GM12875 (cell line): ENCODE results near the gene FAF1.
"Not testable (repeated sequence)": the region's sequence is repeated elsewhere in the genome, so short reads cannot be mapped to it uniquely, and the experiment has no call there.

Experiments used
- H3K4me3 ChIP-seq: one replicate; pipeline ENCODE4 v1.5.1; 2011; ENCODE audit warnings: low read depth, low read length, control low read depth
- TF ChIP-seq, protein P1 (sequence below): IDR thresholded peaks from 2 replicates; pipeline ENCODE4 v1.5.1; 2011; ENCODE audit warnings: low read depth, mild to moderate bottlenecking, control low read depth, inconsistent platforms, low read length, moderate library complexity, borderline replicate concordance; ENCODE audit not compliant: insufficient read depth

FAF1 gene

DNA sequence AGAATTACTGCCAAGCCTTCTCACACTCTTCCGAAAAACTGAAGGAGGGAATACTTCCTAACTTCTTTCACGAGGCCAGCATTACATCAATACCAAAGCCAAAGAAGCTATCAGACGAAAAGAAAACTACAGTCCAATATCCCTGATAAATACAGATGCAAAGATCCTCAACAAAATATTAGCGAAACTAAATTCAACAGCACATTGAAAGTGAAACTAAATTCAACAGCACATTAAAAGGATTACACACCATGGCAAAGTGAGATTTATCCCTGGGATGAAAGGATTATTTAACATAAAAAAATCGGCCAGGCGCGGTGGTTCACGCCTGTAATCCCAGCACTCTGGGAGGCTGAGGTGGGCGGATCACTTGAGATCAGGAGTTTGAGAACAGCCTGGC lies 176.8 kb downstream of the FAF1 start:
- H3K4me3 ChIP-seq = no peak overlapping the region
- TF ChIP-seq, protein P1, sequence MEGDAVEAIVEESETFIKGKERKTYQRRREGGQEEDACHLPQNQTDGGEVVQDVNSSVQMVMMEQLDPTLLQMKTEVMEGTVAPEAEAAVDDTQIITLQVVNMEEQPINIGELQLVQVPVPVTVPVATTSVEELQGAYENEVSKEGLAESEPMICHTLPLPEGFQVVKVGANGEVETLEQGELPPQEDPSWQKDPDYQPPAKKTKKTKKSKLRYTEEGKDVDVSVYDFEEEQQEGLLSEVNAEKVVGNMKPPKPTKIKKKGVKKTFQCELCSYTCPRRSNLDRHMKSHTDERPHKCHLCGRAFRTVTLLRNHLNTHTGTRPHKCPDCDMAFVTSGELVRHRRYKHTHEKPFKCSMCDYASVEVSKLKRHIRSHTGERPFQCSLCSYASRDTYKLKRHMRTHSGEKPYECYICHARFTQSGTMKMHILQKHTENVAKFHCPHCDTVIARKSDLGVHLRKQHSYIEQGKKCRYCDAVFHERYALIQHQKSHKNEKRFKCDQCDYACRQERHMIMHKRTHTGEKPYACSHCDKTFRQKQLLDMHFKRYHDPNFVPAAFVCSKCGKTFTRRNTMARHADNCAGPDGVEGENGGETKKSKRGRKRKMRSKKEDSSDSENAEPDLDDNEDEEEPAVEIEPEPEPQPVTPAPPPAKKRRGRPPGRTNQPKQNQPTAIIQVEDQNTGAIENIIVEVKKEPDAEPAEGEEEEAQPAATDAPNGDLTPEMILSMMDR = no peak

DNA sequence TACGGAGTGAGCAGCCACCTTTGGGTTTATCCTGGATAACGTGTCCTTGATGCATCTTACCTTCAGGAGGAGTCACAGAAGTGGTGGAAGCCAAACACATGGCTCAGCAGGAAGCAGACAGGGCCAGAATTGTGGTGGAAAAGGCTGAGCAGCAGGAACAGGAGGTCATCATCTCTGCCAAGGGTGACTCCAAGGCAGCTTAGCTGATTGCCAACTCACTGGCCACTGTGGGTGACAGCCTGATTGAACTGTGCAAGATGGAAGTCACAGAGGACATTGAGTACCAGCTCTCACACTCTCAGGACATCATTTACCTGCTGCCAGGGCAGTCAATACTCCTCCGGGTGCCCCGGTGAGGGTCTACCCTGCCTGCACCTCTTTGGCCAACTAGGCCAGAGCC lies 179.3 kb downstream of the FAF1 start:
- TF ChIP-seq, protein P1 = no peak
- no peak overlapping the region for H3K4me3 ChIP-seq

GRCh38 chr1:50779801-50780200 lies 180.3 kb downstream of the FAF1 start:
- H3K4me3 ChIP-seq = no peak overlapping the region
- TF ChIP-seq, protein P1 = no peak

GRCh38 chr1:50775740-50776139 lies 184.3 kb downstream of the FAF1 start:
- TF ChIP-seq, protein P1 = no peak
- no peak overlapping the region for H3K4me3 ChIP-seq

- H3K4me3 ChIP-seq = no peak overlapping the region
- TF ChIP-seq, protein P1 = peak; percentile 47; the same call in 1 of the 2 replicates
Measured at GRCh38 chr1:50774759-50775351, 185.2 kb downstream of the FAF1 start.

GRCh38 chr1:50766688-50767087 lies 193.4 kb downstream of the FAF1 start:
- TF ChIP-seq, protein P1 = no peak
- H3K4me3 ChIP-seq = no peak overlapping the region

- not testable (repeated sequence) for H3K4me3 ChIP-seq
Measured at GRCh38 chr1:50756543-50756942, 203.5 kb downstream of the FAF1 start.

- H3K4me3 ChIP-seq = not testable (repeated sequence)
Measured at GRCh38 chr1:50754764-50755163, 205.3 kb downstream of the FAF1 start.
